SH-SY5Y (cell line): ENCODE measurements around the gene PNPLA3.

Experiments
- GATA2 ChIP-seq: IDR thresholded peaks from 2 replicates; pipeline ENCODE4 v1.6.1; 2011; ENCODE audit warnings: mild to moderate bottlenecking, low read depth, low read length
- GATA3 ChIP-seq: IDR thresholded peaks from 2 replicates; pipeline ENCODE4 v1.6.1; 2011; ENCODE audit warnings: low read depth, mild to moderate bottlenecking, low read length, moderate library complexity

PNPLA3 gene

GRCh38 chr22:43994416-43994815 lies 70.8 kb downstream of the PNPLA3 start:
- TF ChIP-seq GATA2 (no peak), GATA3 (no peak)

GRCh38 chr22:43995057-43995685 lies 71.6 kb downstream of the PNPLA3 start:
- no peak for TF ChIP-seq GATA3
- no peak for TF ChIP-seq GATA2

GRCh38 chr22:43995798-43996169 lies 72.2 kb downstream of the PNPLA3 start:
- TF ChIP-seq GATA2 (no peak), GATA3 (no peak)

GRCh38 chr22:43996170-43996980 lies 72.8 kb downstream of the PNPLA3 start:
- no peak for TF ChIP-seq GATA2
- no peak for TF ChIP-seq GATA3

- TF ChIP-seq GATA3 (no peak), GATA2 (no peak)
Observed at GRCh38 chr22:43996981-43997265, 73.3 kb downstream of the PNPLA3 start.
